ENCODE measurements around the gene CYP11A1. TPM values are rescaled to one million over a fixed set of nuclear protein-coding genes. Genes with fewer than 3 reads are reported as not detected.

Gene CYP11A1
- total RNA-seq, 1 donor from 2014 or later: not detected

GRCh38 chr15:74402873-74403587 is 35.6 kb upstream of the CYP11A1 start:
- H3K4me3 Mint-ChIP-seq: peak overlapping the region; percentile 73
- DNase-seq: peak; percentile 69
- POLR2A ChIA-PET: interaction anchor here (1.0 to 16.5 kb wide), 14 partner anchors 9 to 385 kb away, joined by 3 to 563 read pairs (median 8); partner anchors contain the start of genes SEMA7A and UBL7
- no peaks in the 10 kb centered on the region for H3K9me3 Mint-ChIP-seq
- ATAC-seq (ENCODE audit: low read depth): peak; percentile 67
- H3K4me1 Mint-ChIP-seq: peaks cover 96% of the 10 kb centered on the region
- peaks cover 19% of the 10 kb centered on the region for H3K36me3 Mint-ChIP-seq (ENCODE audit: low read depth)
- H3K27ac Mint-ChIP-seq: peak overlapping the region; percentile 93
- CTCF ChIA-PET: interaction anchor here (0.9 to 4.1 kb wide), 9 partner anchors 16 to 36 kb away, joined by 3 to 33 read pairs (median 10); no protein-coding TSS in a partner anchor
- TF ChIP-seq, protein P1, sequence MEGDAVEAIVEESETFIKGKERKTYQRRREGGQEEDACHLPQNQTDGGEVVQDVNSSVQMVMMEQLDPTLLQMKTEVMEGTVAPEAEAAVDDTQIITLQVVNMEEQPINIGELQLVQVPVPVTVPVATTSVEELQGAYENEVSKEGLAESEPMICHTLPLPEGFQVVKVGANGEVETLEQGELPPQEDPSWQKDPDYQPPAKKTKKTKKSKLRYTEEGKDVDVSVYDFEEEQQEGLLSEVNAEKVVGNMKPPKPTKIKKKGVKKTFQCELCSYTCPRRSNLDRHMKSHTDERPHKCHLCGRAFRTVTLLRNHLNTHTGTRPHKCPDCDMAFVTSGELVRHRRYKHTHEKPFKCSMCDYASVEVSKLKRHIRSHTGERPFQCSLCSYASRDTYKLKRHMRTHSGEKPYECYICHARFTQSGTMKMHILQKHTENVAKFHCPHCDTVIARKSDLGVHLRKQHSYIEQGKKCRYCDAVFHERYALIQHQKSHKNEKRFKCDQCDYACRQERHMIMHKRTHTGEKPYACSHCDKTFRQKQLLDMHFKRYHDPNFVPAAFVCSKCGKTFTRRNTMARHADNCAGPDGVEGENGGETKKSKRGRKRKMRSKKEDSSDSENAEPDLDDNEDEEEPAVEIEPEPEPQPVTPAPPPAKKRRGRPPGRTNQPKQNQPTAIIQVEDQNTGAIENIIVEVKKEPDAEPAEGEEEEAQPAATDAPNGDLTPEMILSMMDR (IDR thresholded peaks at IDR 0.05): no peak
- intact Hi-C loops (cut with micrococcal nuclease): loop anchor here (1.0 kb wide), 2 partner anchors 18 to 30 kb away; partner anchors contain the start of gene SEMA7A
- H3K27me3 Mint-ChIP-seq: no peaks in the 10 kb centered on the region

GRCh38 chr15:74402337-74402841 is 34.9 kb upstream of the CYP11A1 start:
- H3K4me1 Mint-ChIP-seq: peaks cover 97% of the 10 kb centered on the region
- peak overlapping the region; percentile 93 for H3K27ac Mint-ChIP-seq
- ChIA-PET CTCF (interaction anchor here (0.9 to 4.1 kb wide), 7 partner anchors 18 to 36 kb away, joined by 3 to 33 read pairs (median 14); no protein-coding TSS in a partner anchor), POLR2A (interaction anchor here (1.0 to 16.5 kb wide), 11 partner anchors 9 to 385 kb away, joined by 3 to 563 read pairs (median 11); partner anchors contain the start of genes SEMA7A and UBL7)
- H3K36me3 Mint-ChIP-seq (ENCODE audit: low read depth): peaks cover 15% of the 10 kb centered on the region
- TF ChIP-seq, protein P1 (IDR thresholded peaks at IDR 0.05): no peak
- ATAC-seq (ENCODE audit: low read depth) (no peak), DNase-seq (no peak)
- H3K4me3 Mint-ChIP-seq: peak overlapping the region; percentile 73
- no peaks in the 10 kb centered on the region for H3K9me3 Mint-ChIP-seq
- intact Hi-C loops (cut with micrococcal nuclease): no loop called here
- no peaks in the 10 kb centered on the region for H3K27me3 Mint-ChIP-seq

GRCh38 chr15:74400915-74401757 is 33.7 kb upstream of the CYP11A1 start:
- TF ChIP-seq, protein P1 (IDR thresholded peaks at IDR 0.05): no peak
- Mint-ChIP-seq H3K9me3 (no peaks in the 10 kb centered on the region), H3K4me3 (peak overlapping the region; percentile 53), H3K36me3 (ENCODE audit: low read depth) (peaks cover 5% of the 10 kb centered on the region), H3K27me3 (no peaks in the 10 kb centered on the region), H3K27ac (peak overlapping the region; percentile 93), H3K4me1 (peaks cover 98% of the 10 kb centered on the region)
- ATAC-seq (ENCODE audit: low read depth) (no peak), DNase-seq (no peak)
- POLR2A ChIA-PET: interaction anchor here (0.6 to 16.5 kb wide), 9 partner anchors 11 to 387 kb away, joined by 3 to 563 read pairs (median 9); partner anchors contain the start of genes SEMA7A and UBL7
- CTCF ChIA-PET: interaction anchor here (1.1 to 4.1 kb wide), 4 partner anchors 16 to 39 kb away, joined by 3 to 33 read pairs (median 4); no protein-coding TSS in a partner anchor
- intact Hi-C loops (cut with micrococcal nuclease): no loop called here

DNA sequence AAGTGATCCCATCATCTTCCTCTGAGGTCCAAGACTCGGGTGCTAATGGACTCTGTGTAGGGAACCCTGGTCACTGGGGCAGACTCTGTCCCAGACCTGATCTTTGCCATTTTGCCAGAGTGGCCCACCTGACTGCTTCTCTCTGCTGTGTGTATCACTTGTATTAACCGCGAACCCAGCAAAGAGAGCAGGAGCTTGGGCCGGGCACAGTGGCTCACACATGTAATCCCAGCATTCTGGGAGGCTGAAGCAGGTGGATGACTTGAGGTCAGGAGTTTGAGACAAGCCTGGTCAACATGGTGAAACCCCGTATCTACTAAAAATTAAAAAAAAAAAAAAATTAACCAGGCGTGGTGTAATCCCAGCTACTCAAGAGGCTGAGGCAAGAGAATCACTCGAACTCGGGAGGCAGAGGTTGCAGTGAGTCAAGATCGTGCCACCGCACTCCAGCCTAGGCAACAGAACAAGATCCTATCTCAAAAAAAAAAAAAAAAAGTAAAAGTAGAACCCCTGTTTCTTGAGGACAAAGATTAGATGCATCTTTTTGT is 32.9 kb upstream of the CYP11A1 start:
- ChIA-PET CTCF (interaction anchor here (1.1 to 4.1 kb wide), 4 partner anchors 15 to 40 kb away, joined by 3 to 33 read pairs (median 4); no protein-coding TSS in a partner anchor), POLR2A (interaction anchor here (0.6 to 16.5 kb wide), 9 partner anchors 9 to 387 kb away, joined by 3 to 563 read pairs (median 7); partner anchors contain the start of gene SEMA7A)
- peak overlapping the region; percentile 53 for H3K4me3 Mint-ChIP-seq
- DNase-seq (no peak), ATAC-seq (ENCODE audit: low read depth) (no peak)
- TF ChIP-seq, protein P1 (IDR thresholded peaks at IDR 0.05): no peak
- no peaks in the 10 kb centered on the region for H3K27me3 Mint-ChIP-seq
- H3K4me1 Mint-ChIP-seq: peaks cover 98% of the 10 kb centered on the region
- H3K36me3 Mint-ChIP-seq (ENCODE audit: low read depth): no peaks in the 10 kb centered on the region
- peak overlapping the region; percentile 93 for H3K27ac Mint-ChIP-seq
- intact Hi-C loops (cut with micrococcal nuclease): no loop called here
- no peaks in the 10 kb centered on the region for H3K9me3 Mint-ChIP-seq
